A549 (cell line): ENCODE measurements around the gene FKBP8. TPM values are rescaled to one million over a fixed set of nuclear protein-coding genes. Genes with fewer than 3 reads are reported as not detected.

Experiments
- ATAC-seq, 2 experiments: fragments of 200-7000 bp in 1 of 2; fragments of >200 bp in 1 of 2; cut with Nextera tagmentation in 1 of 2; cut with Tn5 transposase in 1 of 2; 3 replicates each; pipeline versions ENCODE4 v1.8.0 to v1.9.1; 2018 to 2020; ENCODE audit warnings: mild to moderate bottlenecking in 1 of 2, moderate library complexity in 1 of 2
- CTCF ChIA-PET: fragments of 300-600 bp; sonication (Branson Sonifier 250); formaldehyde crosslinking; extraction: SDS; loops from one replicate; lab custom pipeline; 2021; ENCODE audit warnings: antibody characterized with exemption, inconsistent platforms; lab: Yijun Ruan, JAX
- POLR2A ChIA-PET: fragments of 350-600 bp; formaldehyde crosslinking; extraction: SDS; loops from one replicate; lab custom pipeline; 2021; ENCODE audit warnings: antibody characterized with exemption, inconsistent platforms; lab: Yijun Ruan, JAX
- DNase-seq, 2 experiments: peaks; one replicate each; pipeline versions ENCODE4 v3.0.0 to v3.0.0-alpha.2; 2011 to 2016; ENCODE audit warnings: low read depth in 1 of 2, low spot score in 1 of 2
- FAIRE-seq: peaks from 2 replicates; lab custom pipeline; 2011; peaks lifted over from hg19 to GRCh38; lab: Jason Lieb, UNC
- H3K27ac ChIP-seq, 2 experiments: fragments of >200 bp; sonication (Bioruptor Twin); formaldehyde crosslinking; 3 replicates each; pipeline ENCODE4 v1.5.1; 2016 to 2017
- H3K4me1 ChIP-seq: fragments of >200 bp; sonication (Bioruptor Twin); formaldehyde crosslinking; 3 replicates; pipeline ENCODE4 v1.6.1; 2016
- H3K4me2 ChIP-seq: fragments of >200 bp; sonication (Bioruptor Twin); formaldehyde crosslinking; 3 replicates; pipeline ENCODE4 v1.6.1; 2016
- H3K4me3 ChIP-seq: fragments of >200 bp; sonication (Bioruptor Twin); formaldehyde crosslinking; 3 replicates; pipeline ENCODE4 v1.5.1; 2016
- H3K9me3 ChIP-seq: fragments of >200 bp; sonication (Bioruptor Twin); formaldehyde crosslinking; 3 replicates; pipeline ENCODE4 v1.6.1; 2016
- CBX2 ChIP-seq: fragments of 200-600 bp; sonication (generic); IDR thresholded peaks from 2 replicates; pipeline ENCODE4 v1.6.1; 2016; ENCODE audit warnings: low read depth, mild to moderate bottlenecking, borderline replicate concordance
- CHD2 ChIP-seq: fragments of 150-350 bp; IDR thresholded peaks from 2 replicates; pipeline ENCODE4 v1.6.1; 2014; ENCODE audit warnings: low read length; ENCODE audit not compliant: partially characterized antibody
- EHMT2 ChIP-seq: fragments of 200-600 bp; sonication (generic); IDR thresholded peaks from 2 replicates; pipeline ENCODE4 v1.6.1; 2016; ENCODE audit warnings: antibody characterized with exemption, low read depth, mild to moderate bottlenecking, moderate library complexity
- EP300 ChIP-seq, 2 experiments: fragments of >200 bp; sonication (Bioruptor Twin); formaldehyde crosslinking; IDR thresholded peaks; 2 replicates in 1 of 2; 3 replicates in 1 of 2; pipeline ENCODE4 v1.6.1; 2016 to 2017
- ESRRA ChIP-seq: fragments of 150-350 bp; IDR thresholded peaks from 2 replicates; pipeline ENCODE4 v1.6.1; 2014; ENCODE audit warnings: mild to moderate bottlenecking, low read length, borderline replicate concordance
- FOXS1 ChIP-seq: fragments of 250-450 bp; sonication (Bioruptor Pico); IDR thresholded peaks from 2 replicates; pipeline ENCODE4 v1.5.0; 2020; ENCODE audit warnings: mild to moderate bottlenecking, moderate library complexity
- GATA3 ChIP-seq: IDR thresholded peaks from 2 replicates; pipeline ENCODE4 v1.6.1; 2012; ENCODE audit warnings: borderline replicate concordance
- HDAC2 ChIP-seq: fragments of 200-600 bp; sonication (generic); IDR thresholded peaks from 2 replicates; pipeline ENCODE4 v1.6.1; 2016
- JUN ChIP-seq, 2 experiments: fragments of >200 bp; sonication (Bioruptor Twin); formaldehyde crosslinking; IDR thresholded peaks; 2 replicates in 1 of 2; 3 replicates in 1 of 2; pipeline ENCODE4 v1.6.1; 2016 to 2017
- KDM5A ChIP-seq: fragments of 200-600 bp; sonication (generic); IDR thresholded peaks from 2 replicates; pipeline ENCODE4 v1.6.1; 2016; ENCODE audit warnings: antibody characterized with exemption, mild to moderate bottlenecking
- MAX ChIP-seq: IDR thresholded peaks from 2 replicates; pipeline ENCODE4 v1.6.1; 2012
- MAZ ChIP-seq: fragments of 150-350 bp; IDR thresholded peaks from 2 replicates; pipeline ENCODE4 v1.6.1; 2014; ENCODE audit warnings: antibody characterized with exemption, low read depth, low read length, borderline replicate concordance
- MYC ChIP-seq: IDR thresholded peaks from 2 replicates; pipeline ENCODE4 v1.6.1; 2012; ENCODE audit warnings: mild to moderate bottlenecking, inconsistent platforms, low read length, improper control_type of control experiment, borderline replicate concordance
- NFE2L2 ChIP-seq: fragments of 150-350 bp; conservative IDR thresholded peaks from 2 replicates; pipeline ENCODE4 v1.6.1; 2014; ENCODE audit warnings: low read length
- PHF8 ChIP-seq: fragments of 200-600 bp; sonication (generic); IDR thresholded peaks from 2 replicates; pipeline ENCODE4 v1.6.1; 2016; ENCODE audit warnings: low read depth, mild to moderate bottlenecking, antibody characterized with exemption, moderate library complexity, borderline replicate concordance
- RAD21 ChIP-seq, 2 experiments: fragments of >200 bp in 1 of 2; sonication (Bioruptor Twin) in 1 of 2; formaldehyde crosslinking in 1 of 2; IDR thresholded peaks in 1 of 2; conservative IDR thresholded peaks in 1 of 2; 2 replicates in 1 of 2; 3 replicates in 1 of 2; pipeline ENCODE4 v1.6.1; 2012 to 2018; ENCODE audit warnings: inconsistent platforms in 1 of 2
- ZC3H11A ChIP-seq: fragments of 450-650 bp; IDR thresholded peaks from 2 replicates; pipeline ENCODE4 v1.6.1; 2014; ENCODE audit warnings: antibody characterized with exemption, mild to moderate bottlenecking
- ZFP36 ChIP-seq: fragments of 450-650 bp; IDR thresholded peaks from 2 replicates; pipeline ENCODE4 v1.6.1; 2014; ENCODE audit warnings: borderline replicate concordance; ENCODE audit not compliant: partially characterized antibody
- whole genome bisulfite sequencing: methylation state at CpG from one replicate; pipeline ENCODE4 v1.1.6; 2017; ENCODE audit errors: missing lambda C conversion rate; 5-methylcytosine and 5-hydroxymethylcytosine counted together
- polyA plus RNA-seq, 4 experiments: library from polyadenylated mRNA; depleted of rRNA in 3 of 4; stranded (reverse); fragments of >200 nt; fragmentation: RNase III in 1 of 4; extraction: RNeasy Plus Mini Kit Qiagen cat#74134 plus additional on column Dnase treatment in 1 of 4; gene quantifications; 2 replicates in 3 of 4; 3 replicates in 1 of 4; pipeline ENCODE4 v1.2.3, GENCODE V29; 2011 to 2017
- TF ChIP-seq, protein P1 (sequence below): fragments of 250-450 bp; sonication (Bioruptor Pico); IDR thresholded peaks from 2 replicates; pipeline ENCODE4 v1.5.0; 2020; ENCODE audit warnings: low read depth, mild to moderate bottlenecking, moderate library complexity
- TF ChIP-seq, protein P2 (sequence below): fragments of 200-600 bp; sonication (generic); IDR thresholded peaks from 2 replicates; pipeline ENCODE4 v1.6.1; 2016; ENCODE audit warnings: antibody characterized with exemption, mild to moderate bottlenecking, moderate library complexity

FKBP8 gene
- polyA plus RNA-seq, 2 of the 4 experiments (the other 2 are of a cell fraction), result 56.1 to 123 TPM

DNA sequence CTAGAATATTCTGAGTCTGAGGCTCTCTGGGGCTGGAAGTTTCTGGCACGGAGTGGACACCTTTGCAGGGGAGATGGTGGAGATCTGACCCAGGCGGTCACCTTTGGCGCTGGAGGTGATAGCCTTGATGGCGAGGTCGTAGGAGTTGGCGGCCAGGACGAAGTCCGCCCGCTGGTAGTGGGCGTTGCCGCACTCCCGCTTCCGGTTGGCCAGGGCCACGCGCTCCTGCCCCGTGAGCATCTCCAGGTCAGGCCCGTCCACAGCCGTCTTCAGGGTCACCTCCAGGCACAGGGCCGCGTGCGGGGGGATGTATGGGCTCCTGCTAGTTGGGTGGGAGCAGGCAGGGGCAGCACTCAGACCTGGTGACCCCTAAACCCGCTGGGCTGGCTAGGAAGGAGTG, 5.3 kb downstream of the FKBP8 start:
- Histone ChIP-seq H3K4me1 (0 out of 3 replicates have a peak, but pooled peaks cover 5% of the 10 kb centered on the region), H3K4me3 (no peak overlapping the region), H3K27ac (no peak overlapping the region), H3K9me3 (no peaks in the 10 kb centered on the region), H3K4me2 (no peak overlapping the region)
- FAIRE-seq (no peak), DNase-seq (no peak), ATAC-seq (no peak)
- TF ChIP-seq EHMT2, result no peak
- TF ChIP-seq MYC, result no peak
- no peak for TF ChIP-seq FOXS1 (CRISPR knock-in tag)
- no peak for TF ChIP-seq EP300 (IDR thresholded peaks at IDR 0.05)
- no peak for TF ChIP-seq CBX2
- TF ChIP-seq ESRRA, result no peak
- TF ChIP-seq MAZ, result no peak
- TF ChIP-seq, protein P1, sequence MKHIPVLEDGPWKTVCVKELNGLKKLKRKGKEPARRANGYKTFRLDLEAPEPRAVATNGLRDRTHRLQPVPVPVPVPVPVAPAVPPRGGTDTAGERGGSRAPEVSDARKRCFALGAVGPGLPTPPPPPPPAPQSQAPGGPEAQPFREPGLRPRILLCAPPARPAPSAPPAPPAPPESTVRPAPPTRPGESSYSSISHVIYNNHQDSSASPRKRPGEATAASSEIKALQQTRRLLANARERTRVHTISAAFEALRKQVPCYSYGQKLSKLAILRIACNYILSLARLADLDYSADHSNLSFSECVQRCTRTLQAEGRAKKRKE (CRISPR knock-in tag), result no peak
- WGBS, result 94% methylated on average over 15 of the region's 22 CpGs
- POLR2A ChIA-PET, result interaction anchor here (1.0 kb wide), 1 partner anchor 12 kb away, joined by 5 read pairs; no protein-coding TSS in a partner anchor
- CTCF ChIA-PET, result interaction anchor here (1.1 kb wide), 1 partner anchor 68 kb away, joined by 3 read pairs; no protein-coding TSS in a partner anchor

- Histone ChIP-seq H3K4me3 (no peak overlapping the region), H3K4me1 (0 out of 3 replicates have a peak, but pooled peaks cover 5% of the 10 kb centered on the region), H3K27ac (no peak overlapping the region), H3K9me3 (no peaks in the 10 kb centered on the region), H3K4me2 (no peak overlapping the region)
- no peak for DNase-seq
- CTCF ChIA-PET, result interaction anchor here (0.5 to 1.1 kb wide), 2 partner anchors 68 to 920 kb away, joined by 3 to 4 read pairs; no protein-coding TSS in a partner anchor
- POLR2A ChIA-PET, result no interaction called here
- ATAC-seq, result no peak
- no peak for TF ChIP-seq NFE2L2
- TF ChIP-seq FOXS1 (CRISPR knock-in tag), result no peak
- no peak for TF ChIP-seq KDM5A
- no peak for TF ChIP-seq ZFP36
- no peak for TF ChIP-seq CHD2
- TF ChIP-seq EP300 (IDR thresholded peaks at IDR 0.05), result no peak
- TF ChIP-seq MAZ, result no peak
- TF ChIP-seq ZC3H11A, result no peak
- no peak for TF ChIP-seq GATA3
- TF ChIP-seq JUN (IDR thresholded peaks at IDR 0.05), result no peak
- TF ChIP-seq HDAC2, result no peak
- FAIRE-seq, result no peak
- 97% methylated on average over 10 of the region's 17 CpGs for WGBS
Observed at GRCh38 chr19:18537431-18537830, 5.9 kb downstream of the FKBP8 start.

DNA sequence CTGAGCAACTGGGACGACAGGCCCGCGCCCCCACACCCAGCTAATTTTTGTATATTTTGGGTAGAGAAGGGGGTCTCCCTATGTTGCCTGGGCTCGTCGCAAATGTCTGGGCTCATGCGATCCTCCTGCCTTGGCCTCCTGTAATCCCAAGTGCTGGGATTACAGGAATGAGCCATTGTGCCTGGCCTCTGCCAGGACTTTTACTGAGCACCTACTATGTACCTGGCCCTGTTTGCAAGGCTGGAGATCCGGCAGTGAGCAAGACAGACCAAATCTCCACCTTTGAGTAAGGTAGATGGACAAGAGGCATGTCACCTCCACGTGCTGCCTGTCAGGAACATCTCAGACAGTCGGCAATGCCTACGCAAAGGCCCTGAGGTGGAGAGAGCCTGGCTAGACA, 6.9 kb downstream of the FKBP8 start:
- FAIRE-seq (no peak), DNase-seq (no peak), ATAC-seq (no peak)
- no peak overlapping the region for H3K4me3 ChIP-seq
- no peak overlapping the region for H3K4me2 ChIP-seq
- H3K27ac ChIP-seq, result no peak overlapping the region
- no peaks in the 10 kb centered on the region for H3K4me1 ChIP-seq
- TF ChIP-seq PHF8 (no peak), RAD21 (conservative IDR thresholded peaks at IDR 0.05 in 1 of 2, IDR thresholded peaks at IDR 0.05 in 1 of 2) (no peak), MAX (no peak)
- TF ChIP-seq, protein P2, sequence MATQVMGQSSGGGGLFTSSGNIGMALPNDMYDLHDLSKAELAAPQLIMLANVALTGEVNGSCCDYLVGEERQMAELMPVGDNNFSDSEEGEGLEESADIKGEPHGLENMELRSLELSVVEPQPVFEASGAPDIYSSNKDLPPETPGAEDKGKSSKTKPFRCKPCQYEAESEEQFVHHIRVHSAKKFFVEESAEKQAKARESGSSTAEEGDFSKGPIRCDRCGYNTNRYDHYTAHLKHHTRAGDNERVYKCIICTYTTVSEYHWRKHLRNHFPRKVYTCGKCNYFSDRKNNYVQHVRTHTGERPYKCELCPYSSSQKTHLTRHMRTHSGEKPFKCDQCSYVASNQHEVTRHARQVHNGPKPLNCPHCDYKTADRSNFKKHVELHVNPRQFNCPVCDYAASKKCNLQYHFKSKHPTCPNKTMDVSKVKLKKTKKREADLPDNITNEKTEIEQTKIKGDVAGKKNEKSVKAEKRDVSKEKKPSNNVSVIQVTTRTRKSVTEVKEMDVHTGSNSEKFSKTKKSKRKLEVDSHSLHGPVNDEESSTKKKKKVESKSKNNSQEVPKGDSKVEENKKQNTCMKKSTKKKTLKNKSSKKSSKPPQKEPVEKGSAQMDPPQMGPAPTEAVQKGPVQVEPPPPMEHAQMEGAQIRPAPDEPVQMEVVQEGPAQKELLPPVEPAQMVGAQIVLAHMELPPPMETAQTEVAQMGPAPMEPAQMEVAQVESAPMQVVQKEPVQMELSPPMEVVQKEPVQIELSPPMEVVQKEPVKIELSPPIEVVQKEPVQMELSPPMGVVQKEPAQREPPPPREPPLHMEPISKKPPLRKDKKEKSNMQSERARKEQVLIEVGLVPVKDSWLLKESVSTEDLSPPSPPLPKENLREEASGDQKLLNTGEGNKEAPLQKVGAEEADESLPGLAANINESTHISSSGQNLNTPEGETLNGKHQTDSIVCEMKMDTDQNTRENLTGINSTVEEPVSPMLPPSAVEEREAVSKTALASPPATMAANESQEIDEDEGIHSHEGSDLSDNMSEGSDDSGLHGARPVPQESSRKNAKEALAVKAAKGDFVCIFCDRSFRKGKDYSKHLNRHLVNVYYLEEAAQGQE, result no peak
- CTCF ChIA-PET, result no interaction called here
- 93% methylated on average over 6 of the region's 10 CpGs for WGBS
- no peaks in the 10 kb centered on the region for H3K9me3 ChIP-seq
- POLR2A ChIA-PET, result no interaction called here
